Sigmoid colon (tissue), 7 donors: ENCODE measurements around the gene TMEM213. TPM values are rescaled to one million over a fixed set of nuclear protein-coding genes. Genes with fewer than 3 reads are reported as not detected.
"Not testable (repeated sequence)": the region's sequence is repeated elsewhere in the genome, so short reads cannot be mapped to it uniquely, and the experiment has no call there.

Experiments used
- DNase-seq: peaks from one replicate; pipeline ENCODE4 v3.0.0-alpha.2; 2019
- H3K27ac ChIP-seq, 4 donors: fragments of 200-600 bp; sonication (generic); one replicate each; pipeline ENCODE4 v1.5.1; 2016 to 2019; ENCODE audit warnings: mild to moderate bottlenecking in 1 of 4
- H3K27me3 ChIP-seq, 3 donors: fragments of 200-600 bp; sonication (generic); one replicate each; pipeline ENCODE4 v1.5.1; 2019; ENCODE audit warnings: mild to moderate bottlenecking in 1 of 3
- H3K36me3 ChIP-seq, 4 donors: fragments of 200-600 bp; sonication (generic); one replicate each; pipeline ENCODE4 v1.5.1; 2016 to 2019
- H3K4me1 ChIP-seq, 4 donors: fragments of 200-600 bp; sonication (generic); one replicate each; pipeline ENCODE4 v1.5.1; 2017 to 2019
- H3K4me3 ChIP-seq, 4 donors: fragments of 200-600 bp; sonication (generic); one replicate each; pipeline ENCODE4 v1.5.1; 2017 to 2019; ENCODE audit warnings: mild to moderate bottlenecking in 2 of 4, moderate library complexity in 1 of 4
- H3K9me3 ChIP-seq, 4 donors: fragments of 200-600 bp in 3 of 4; sonication (generic) in 3 of 4; one replicate each; pipeline versions ENCODE4 v1.5.1 to v1.6.1; 2013 to 2019
- EP300 ChIP-seq, 4 donors: sonication (generic); formaldehyde crosslinking; IDR thresholded peaks; one replicate each; pipeline ENCODE4 v1.6.1; 2017; ENCODE audit warnings: antibody characterized with exemption in 4 of 4
- POLR2A ChIP-seq, 2 donors: fragments of 450-650 bp; IDR thresholded peaks; one replicate each; pipeline ENCODE4 v1.6.1; 2016; ENCODE audit warnings: antibody characterized with exemption in 2 of 2, mild to moderate bottlenecking in 2 of 2, moderate library complexity in 2 of 2
- POLR2AphosphoS5 ChIP-seq, 4 donors: sonication (generic); formaldehyde crosslinking; IDR thresholded peaks; one replicate each; pipeline ENCODE4 v1.6.1; 2017; ENCODE audit warnings: antibody characterized with exemption in 4 of 4
- WGBS, 2 donors: extraction: QIAGEN DNeasy Blood & Tissue Kit; methylation state at CpG; one replicate each; pipeline ENCODE4 v1.1.7; 2013; 5-methylcytosine and 5-hydroxymethylcytosine counted together
- intact Hi-C: fragments of 100-400 bp; cut with DNase I; formaldehyde crosslinking; loops from one replicate; pipeline ENCODE4 v1.15.1; 2023
- polyA plus RNA-seq, 3 donors: library from polyadenylated mRNA; stranded (reverse); fragments of 200-250 nt; gene quantifications; one replicate each; pipeline ENCODE4 v1.2.3, GENCODE V29; 2013
- total RNA-seq, 4 donors: library from RNA; depleted of rRNA; stranded (reverse); fragments of >200 nt; gene quantifications; one replicate each; pipeline ENCODE4 v1.1.0, GENCODE V29; 2016
- TF ChIP-seq, protein P1 (sequence below), 4 experiments: fragments of 450-650 bp in 3 of 4; fragments of 200-600 bp in 1 of 4; IDR thresholded peaks; one replicate each; pipeline ENCODE4 v1.5.1; 2016 to 2019; ENCODE audit warnings: antibody characterized with exemption in 4 of 4, mild to moderate bottlenecking in 3 of 4, moderate library complexity in 2 of 4
- donor health status: healthy with polysubstance abuse.
- donor health status: Bipolar disorder and iron deficiency.
- donor health status: healthy.

Gene TMEM213
- total and polyA plus RNA-seq, 7 donors = 0.01 TPM; not detected in 6

- no peaks in the 10 kb centered on the region for H3K9me3 ChIP-seq
- no peaks in the 10 kb centered on the region for H3K4me1 ChIP-seq
- TF ChIP-seq, protein P1, sequence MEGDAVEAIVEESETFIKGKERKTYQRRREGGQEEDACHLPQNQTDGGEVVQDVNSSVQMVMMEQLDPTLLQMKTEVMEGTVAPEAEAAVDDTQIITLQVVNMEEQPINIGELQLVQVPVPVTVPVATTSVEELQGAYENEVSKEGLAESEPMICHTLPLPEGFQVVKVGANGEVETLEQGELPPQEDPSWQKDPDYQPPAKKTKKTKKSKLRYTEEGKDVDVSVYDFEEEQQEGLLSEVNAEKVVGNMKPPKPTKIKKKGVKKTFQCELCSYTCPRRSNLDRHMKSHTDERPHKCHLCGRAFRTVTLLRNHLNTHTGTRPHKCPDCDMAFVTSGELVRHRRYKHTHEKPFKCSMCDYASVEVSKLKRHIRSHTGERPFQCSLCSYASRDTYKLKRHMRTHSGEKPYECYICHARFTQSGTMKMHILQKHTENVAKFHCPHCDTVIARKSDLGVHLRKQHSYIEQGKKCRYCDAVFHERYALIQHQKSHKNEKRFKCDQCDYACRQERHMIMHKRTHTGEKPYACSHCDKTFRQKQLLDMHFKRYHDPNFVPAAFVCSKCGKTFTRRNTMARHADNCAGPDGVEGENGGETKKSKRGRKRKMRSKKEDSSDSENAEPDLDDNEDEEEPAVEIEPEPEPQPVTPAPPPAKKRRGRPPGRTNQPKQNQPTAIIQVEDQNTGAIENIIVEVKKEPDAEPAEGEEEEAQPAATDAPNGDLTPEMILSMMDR (IDR thresholded peaks at IDR 0.05) = no peak
- TF ChIP-seq POLR2AphosphoS5 (IDR thresholded peaks at IDR 0.05) (no peak), POLR2A (IDR thresholded peaks at IDR 0.05) (no peak), EP300 (IDR thresholded peaks at IDR 0.05) (no peak)
- DNase-seq = no peak
- H3K27ac ChIP-seq = no peak overlapping the region
- no peak overlapping the region for H3K4me3 ChIP-seq
- H3K36me3 ChIP-seq = no peaks in the 10 kb centered on the region
- intact Hi-C loops = no loop called here
- WGBS, 2 donors = 40 to 65% methylated on average over 10 of the region's 10 CpGs
- no peaks in the 10 kb centered on the region for H3K27me3 ChIP-seq
Observed at GRCh38 chr7:138785587-138786437, 12.0 kb upstream of the TMEM213 start.

- Histone ChIP-seq H3K4me3 (no peak overlapping the region), H3K27me3 (peaks cover 0 to 7% (median 0%) of the 10 kb centered on the region in 3 donors), H3K27ac (no peak overlapping the region), H3K4me1 (no peaks in the 10 kb centered on the region), H3K36me3 (no peaks in the 10 kb centered on the region), H3K9me3 (no peaks in the 10 kb centered on the region)
- intact Hi-C loops = no loop called here
- no peak for DNase-seq
- 84 to 88% methylated on average over 9 of the region's 9 CpGs for WGBS, 2 donors
- TF ChIP-seq, protein P1 (IDR thresholded peaks at IDR 0.05) = no peak
- TF ChIP-seq POLR2AphosphoS5 (IDR thresholded peaks at IDR 0.05) (no peak), POLR2A (IDR thresholded peaks at IDR 0.05) (no peak), EP300 (IDR thresholded peaks at IDR 0.05) (no peak)
Observed at GRCh38 chr7:138796038-138796615, 1.7 kb upstream of the TMEM213 start.

- H3K27me3 ChIP-seq, H3K36me3 ChIP-seq, DNase-seq, H3K4me3 ChIP-seq, H3K27ac ChIP-seq, H3K9me3 ChIP-seq, H3K4me1 ChIP-seq, intact Hi-C loops: not testable (repeated sequence)
- 75 to 95% methylated on average over 4 of the region's 4 CpGs for WGBS, 2 donors
Observed at GRCh38 chr7:138797046-138797445, 748 bp upstream of the TMEM213 start.

DNA sequence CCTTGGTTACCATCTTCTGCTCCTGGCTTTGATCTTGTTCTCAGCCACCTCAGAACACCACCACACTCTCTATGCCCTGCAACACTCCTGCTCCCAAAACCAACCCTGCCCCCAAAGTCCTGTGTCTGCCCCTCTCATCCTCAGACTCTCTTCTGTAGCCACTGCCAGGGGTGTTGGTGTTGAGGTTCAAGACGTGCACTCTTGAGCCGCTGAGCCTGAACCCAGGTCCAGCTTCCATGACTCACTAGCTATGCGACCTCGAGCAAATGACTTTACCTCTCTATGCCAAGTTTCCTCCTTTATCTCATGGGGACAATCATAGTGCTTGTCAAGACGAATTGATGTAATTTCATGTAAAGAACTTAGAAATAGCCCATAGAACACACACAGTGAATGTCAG lies 1.0 kb downstream of the TMEM213 start:
- TF ChIP-seq, protein P1 (IDR thresholded peaks at IDR 0.05) = no peak
- no peak for TF ChIP-seq POLR2A (IDR thresholded peaks at IDR 0.05)
- no peak for TF ChIP-seq EP300 (IDR thresholded peaks at IDR 0.05)
- TF ChIP-seq POLR2AphosphoS5 (IDR thresholded peaks at IDR 0.05) = no peak
- H3K27me3 ChIP-seq = peaks cover 0 to 7% (median 0%) of the 10 kb centered on the region in 3 donors
- no peak overlapping the region for H3K4me3 ChIP-seq
- H3K4me1 ChIP-seq = no peaks in the 10 kb centered on the region
- H3K9me3 ChIP-seq = no peaks in the 10 kb centered on the region
- H3K36me3 ChIP-seq = no peaks in the 10 kb centered on the region
- H3K27ac ChIP-seq = no peak overlapping the region
- WGBS, 2 donors = 50 to 77% methylated on average over 5 of the region's 5 CpGs
- DNase-seq = no peak
- intact Hi-C loops = no loop called here

DNA sequence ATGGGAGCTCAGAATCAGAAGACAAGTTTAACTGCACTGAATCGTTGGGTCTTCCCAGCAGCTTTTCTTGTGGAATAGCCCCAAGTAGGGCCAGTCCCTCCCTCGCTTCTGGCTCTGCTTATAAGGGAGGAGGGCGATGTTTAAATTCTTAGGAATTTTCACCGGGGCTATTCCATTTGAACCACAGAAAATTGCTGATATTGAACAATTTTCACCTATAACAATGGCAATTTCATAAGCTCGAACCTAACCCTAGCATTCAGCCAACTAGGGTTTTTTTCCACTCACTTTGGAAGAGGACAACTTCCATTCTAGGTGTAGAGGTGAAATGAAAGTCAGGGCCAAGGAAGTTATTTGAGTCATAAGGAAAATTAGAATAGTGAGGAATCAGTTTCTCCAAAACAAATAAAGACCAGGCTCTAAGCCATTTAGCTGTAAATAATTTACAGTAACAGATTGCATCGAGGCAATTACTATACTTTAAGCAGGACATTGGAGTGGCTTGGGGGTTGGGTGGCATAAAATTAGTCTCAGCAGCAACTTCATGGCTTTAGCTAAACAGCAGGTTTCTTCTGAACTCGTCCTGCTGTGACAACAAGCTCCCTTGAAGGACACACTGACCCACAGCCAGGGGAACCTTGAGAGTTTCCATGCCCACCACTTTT lies 1.7 kb downstream of the TMEM213 start:
- Histone ChIP-seq H3K36me3 (no peaks in the 10 kb centered on the region), H3K4me3 (no peak overlapping the region), H3K27ac (no peak overlapping the region), H3K4me1 (no peaks in the 10 kb centered on the region), H3K27me3 (peaks cover 0 to 7% (median 0%) of the 10 kb centered on the region in 3 donors), H3K9me3 (no peaks in the 10 kb centered on the region)
- DNase-seq = no peak
- 57 to 76% methylated on average over 7 of the region's 7 CpGs for WGBS, 2 donors
- TF ChIP-seq POLR2AphosphoS5 (IDR thresholded peaks at IDR 0.05) (no peak), POLR2A (IDR thresholded peaks at IDR 0.05) (no peak)
- TF ChIP-seq, protein P1 (IDR thresholded peaks at IDR 0.05) = no peak
- intact Hi-C loops = no loop called here
